Cardiac fibroblast (primary cell): Measurements from ENCODE around the gene RHCG.

Experiments used
- DNase-seq, 2 donors: peaks; one replicate each; pipeline versions ENCODE4 v3.0.0 to v3.0.0-alpha.2; 2010; ENCODE audit warnings: low read depth in 2 of 2
- H3K4me3 ChIP-seq, 2 donors: replicated peaks in 1 of 2; 1 replicate in 1 of 2; 2 replicates in 1 of 2; pipeline ENCODE4 v1.5.1; 2011; ENCODE audit warnings: low read depth in 2 of 2, low read length in 2 of 2, mild to moderate bottlenecking in 2 of 2, moderate library complexity in 1 of 2
- TF ChIP-seq, protein P1 (sequence below): IDR thresholded peaks from one replicate; pipeline ENCODE4 v1.5.1; 2011; ENCODE audit warnings: low read depth, mild to moderate bottlenecking, low read length, inconsistent platforms

The RHCG gene

DNA sequence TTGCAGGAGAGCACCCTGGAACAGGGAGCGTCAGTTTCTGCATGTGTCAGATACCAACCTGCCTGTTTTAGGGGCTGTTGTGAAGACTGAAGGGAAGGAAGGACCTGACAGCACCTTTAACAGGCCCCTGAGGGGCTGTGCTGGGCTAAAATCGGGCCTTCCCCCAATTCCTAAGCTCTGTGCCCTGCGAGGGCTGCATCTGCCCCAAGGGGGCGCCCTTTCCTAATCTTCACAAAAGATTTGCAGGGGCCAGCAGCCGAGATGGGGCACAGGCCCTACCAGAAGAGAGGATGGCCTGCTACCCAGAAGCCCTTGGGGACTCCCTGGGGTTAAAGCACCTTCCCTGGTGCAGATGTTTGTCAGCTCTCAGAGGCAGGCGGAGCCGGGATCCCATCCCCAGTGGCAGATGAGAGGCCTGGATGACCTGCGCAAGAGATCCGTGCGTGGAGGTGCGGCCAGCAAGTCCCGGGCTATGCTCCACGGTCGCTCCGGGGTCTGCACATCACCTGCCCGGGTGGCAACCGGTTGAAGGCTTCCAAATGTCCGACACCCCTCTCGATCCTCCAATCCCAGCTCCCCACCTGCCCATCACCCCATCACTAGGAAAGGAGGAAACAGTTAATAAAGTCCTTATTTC, 53.6 kb downstream of the RHCG start:
- DNase-seq, result peak; percentile 37 to 57

DNA sequence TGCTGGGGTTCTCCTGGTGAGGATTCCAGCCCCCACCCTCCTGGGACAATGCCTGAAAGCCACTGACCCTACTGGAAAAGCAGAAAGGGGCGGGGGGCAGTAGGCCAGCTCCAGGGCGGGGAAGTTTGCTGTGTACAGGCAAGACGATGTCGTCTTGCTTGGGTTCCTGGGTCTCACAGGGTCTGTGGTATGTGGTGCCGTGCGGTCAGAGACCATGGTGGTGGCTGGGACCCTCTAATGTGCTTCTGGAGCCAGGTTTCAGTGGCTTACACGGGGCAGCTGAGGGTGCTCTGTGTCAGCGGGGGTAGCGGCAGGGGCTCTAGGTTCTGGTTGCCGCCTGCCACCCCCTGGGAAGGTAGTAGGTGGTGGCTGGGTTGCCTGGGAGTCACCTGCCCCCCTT, 54.2 kb downstream of the RHCG start:
- TF ChIP-seq, protein P1, sequence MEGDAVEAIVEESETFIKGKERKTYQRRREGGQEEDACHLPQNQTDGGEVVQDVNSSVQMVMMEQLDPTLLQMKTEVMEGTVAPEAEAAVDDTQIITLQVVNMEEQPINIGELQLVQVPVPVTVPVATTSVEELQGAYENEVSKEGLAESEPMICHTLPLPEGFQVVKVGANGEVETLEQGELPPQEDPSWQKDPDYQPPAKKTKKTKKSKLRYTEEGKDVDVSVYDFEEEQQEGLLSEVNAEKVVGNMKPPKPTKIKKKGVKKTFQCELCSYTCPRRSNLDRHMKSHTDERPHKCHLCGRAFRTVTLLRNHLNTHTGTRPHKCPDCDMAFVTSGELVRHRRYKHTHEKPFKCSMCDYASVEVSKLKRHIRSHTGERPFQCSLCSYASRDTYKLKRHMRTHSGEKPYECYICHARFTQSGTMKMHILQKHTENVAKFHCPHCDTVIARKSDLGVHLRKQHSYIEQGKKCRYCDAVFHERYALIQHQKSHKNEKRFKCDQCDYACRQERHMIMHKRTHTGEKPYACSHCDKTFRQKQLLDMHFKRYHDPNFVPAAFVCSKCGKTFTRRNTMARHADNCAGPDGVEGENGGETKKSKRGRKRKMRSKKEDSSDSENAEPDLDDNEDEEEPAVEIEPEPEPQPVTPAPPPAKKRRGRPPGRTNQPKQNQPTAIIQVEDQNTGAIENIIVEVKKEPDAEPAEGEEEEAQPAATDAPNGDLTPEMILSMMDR, result no peak
- H3K4me3 ChIP-seq, result no peak overlapping the region
- no peak for DNase-seq

More for the DNA sequence above, 53.6 kb downstream of the RHCG start:
- TF ChIP-seq, protein P1, result peak; percentile 85
- H3K4me3 ChIP-seq, result no peak overlapping the region

DNA sequence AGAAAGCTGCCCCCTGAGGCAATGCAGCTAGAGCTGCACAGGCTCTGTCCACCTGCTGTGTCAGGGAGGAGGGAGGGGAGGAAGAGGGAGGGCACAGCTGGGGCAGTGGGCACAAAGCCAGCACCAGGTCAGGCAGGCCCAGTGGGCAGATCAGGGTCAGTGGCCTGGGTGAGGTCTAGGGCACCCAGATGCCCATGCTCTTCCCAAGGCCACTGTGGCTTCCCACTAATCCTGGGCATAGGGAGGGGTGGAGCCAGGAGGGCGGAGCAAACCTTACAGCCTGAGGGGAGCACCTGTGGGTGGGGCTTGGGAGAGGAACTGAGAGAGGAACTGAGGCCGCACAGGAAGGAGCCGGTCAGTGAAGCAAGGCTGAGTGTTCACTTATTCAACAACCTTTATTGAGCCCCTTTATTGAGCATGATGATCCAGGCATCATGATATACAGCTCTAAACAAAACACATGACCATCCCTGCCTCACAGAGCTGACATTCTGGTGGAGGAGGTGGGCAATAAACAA, 55.0 kb downstream of the RHCG start:
- TF ChIP-seq, protein P1, result no peak
- DNase-seq, result no peak
- no peak overlapping the region for H3K4me3 ChIP-seq

DNA sequence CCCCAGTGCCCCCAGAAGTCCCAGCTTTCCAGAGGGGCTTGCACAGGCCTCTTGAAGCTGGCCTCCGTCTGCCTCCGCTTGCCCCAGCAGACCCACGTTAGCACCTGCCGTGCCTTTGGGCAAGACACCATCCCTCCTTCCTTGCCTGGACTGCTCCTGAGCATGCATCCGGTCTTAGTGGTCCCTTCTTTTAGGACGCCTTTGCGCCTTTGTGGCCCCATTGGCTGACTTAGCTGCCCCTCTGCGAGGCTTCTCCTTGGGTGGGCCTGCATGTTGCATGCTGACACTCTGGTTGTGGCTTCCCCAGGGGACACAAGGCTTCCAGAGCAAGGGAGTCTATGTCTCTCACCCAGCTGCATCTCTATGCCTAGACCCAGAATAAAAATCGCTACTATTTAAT, 56.6 kb downstream of the RHCG start:
- no peak for DNase-seq
- no peak overlapping the region for H3K4me3 ChIP-seq
- TF ChIP-seq, protein P1, result no peak

DNA sequence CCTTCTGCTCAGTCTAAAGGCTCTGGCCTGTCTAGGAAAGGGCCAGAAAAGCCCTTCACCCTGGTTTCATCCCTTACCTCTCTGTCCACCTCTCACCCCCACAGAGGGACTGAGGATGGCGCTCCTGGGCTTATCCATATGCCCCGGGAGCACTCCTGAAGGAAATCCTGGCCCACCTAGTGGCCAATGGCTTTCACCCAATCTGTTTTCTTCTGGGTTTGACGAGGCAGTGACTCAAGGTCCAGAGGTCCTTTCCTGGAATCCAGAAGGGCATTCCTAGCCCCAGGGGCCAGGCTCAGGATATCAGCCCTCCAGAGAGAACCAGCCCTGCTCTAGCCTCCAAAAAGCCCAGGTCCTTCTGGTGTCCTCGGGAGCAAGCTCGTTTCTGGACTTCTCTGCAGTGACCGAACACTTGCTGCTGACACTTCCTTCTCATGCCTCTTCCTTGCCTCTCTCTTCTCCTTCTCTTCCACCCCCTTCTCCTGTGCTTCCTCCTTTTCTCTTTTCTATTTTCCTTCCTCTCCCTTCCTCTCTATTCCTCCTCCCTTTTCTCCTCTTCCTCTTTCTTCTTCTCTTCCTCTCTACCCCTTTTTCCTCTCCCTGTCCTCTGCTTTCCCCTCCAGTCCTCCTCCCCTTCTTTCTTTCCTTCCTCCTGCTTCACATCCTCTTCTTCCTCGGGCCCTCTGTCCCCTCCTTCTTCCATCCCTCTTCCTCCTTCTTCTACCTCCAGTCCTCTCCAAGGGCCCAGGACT, 59.6 kb downstream of the RHCG start:
- TF ChIP-seq, protein P1, result no peak
- no peak for DNase-seq

DNA sequence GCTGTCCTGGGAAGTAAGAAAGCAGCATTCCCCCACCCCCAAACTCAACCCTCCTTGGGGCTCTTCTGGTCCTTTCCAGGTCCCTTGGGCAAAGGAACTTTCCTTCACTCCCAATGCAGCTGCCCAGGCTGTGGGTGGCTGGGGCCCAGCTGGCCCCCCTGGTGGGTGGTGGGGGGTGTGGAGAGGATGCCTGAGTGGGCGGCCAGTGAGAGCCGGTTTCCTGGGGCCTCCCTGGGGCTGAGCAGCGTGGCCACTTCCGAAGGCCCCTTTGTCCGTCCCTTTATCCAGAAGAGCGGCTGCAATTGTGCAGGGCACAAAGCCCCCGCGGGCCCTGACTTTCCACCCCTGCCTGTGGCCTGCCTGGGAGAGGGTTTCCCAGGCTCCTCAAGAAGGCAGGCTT, 61.0 kb downstream of the RHCG start:
- DNase-seq, result no peak
- TF ChIP-seq, protein P1, result no peak
- H3K4me3 ChIP-seq, result no peak overlapping the region

More for the DNA sequence above, 59.6 kb downstream of the RHCG start:
- no peak overlapping the region for H3K4me3 ChIP-seq
